HG02943 (cell line): ENCODE data around the gene CIAO2B.
A peak's percentile ranks its signal among the peaks of the same experiment; 100 is the strongest.

Source experiments
- ATAC-seq: cut with Tn5 transposase; IDR thresholded peaks from one replicate; pipeline ENCODE4 v1.9.1; 2021; ENCODE audit warnings: mild to moderate bottlenecking, low read depth, moderate library complexity; ENCODE audit not compliant: unreplicated experiment

Gene CIAO2B

DNA sequence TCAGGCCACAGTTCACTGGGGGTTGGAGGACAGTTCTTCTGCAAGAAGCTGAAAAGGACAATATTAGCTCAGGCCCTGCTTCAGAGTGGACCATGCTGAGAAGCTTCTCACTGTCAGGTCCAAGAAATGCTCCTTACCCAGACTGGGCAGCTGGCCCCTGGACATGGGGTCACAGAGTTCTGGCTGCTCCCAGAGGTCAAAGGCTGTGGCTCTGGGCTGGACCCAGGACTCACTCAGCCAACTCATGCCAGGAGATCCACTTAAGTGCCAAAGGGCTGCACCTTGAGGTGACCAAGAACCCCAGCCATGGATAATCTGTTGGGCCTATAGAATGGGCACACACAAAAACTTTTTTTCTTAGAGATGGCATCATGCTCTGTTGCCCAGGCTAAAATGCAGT lies 5.2 kb upstream of the CIAO2B start:
- ATAC-seq: no peak

DNA sequence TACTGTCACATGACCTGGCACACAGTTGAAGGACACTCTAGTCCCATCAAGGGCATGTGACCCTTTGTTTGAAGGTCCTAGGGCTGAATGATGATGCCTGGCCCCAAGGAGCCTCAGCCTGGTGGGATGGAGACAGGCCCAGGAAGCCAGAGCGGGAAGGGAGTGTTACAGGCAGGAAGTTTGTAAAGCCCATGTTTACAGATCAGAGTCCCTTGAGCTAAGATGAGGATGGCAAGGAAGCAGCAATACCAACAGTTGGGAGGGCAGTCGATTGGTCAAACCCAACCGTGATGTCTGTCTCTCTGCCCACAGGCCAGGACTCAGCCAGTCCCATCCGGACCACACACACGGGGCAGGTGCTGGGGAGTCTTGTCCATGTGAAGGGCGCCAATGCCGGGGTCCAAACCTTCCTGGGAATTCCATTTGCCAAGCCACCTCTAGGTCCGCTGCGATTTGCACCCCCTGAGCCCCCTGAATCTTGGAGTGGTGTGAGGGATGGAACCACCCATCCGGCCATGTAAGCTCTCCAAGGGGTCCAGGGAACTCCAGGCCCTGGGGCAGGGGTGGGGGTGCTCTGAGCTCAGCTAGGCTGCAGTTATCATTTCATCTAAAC lies 3.6 kb upstream of the CIAO2B start:
- no peak for ATAC-seq

DNA sequence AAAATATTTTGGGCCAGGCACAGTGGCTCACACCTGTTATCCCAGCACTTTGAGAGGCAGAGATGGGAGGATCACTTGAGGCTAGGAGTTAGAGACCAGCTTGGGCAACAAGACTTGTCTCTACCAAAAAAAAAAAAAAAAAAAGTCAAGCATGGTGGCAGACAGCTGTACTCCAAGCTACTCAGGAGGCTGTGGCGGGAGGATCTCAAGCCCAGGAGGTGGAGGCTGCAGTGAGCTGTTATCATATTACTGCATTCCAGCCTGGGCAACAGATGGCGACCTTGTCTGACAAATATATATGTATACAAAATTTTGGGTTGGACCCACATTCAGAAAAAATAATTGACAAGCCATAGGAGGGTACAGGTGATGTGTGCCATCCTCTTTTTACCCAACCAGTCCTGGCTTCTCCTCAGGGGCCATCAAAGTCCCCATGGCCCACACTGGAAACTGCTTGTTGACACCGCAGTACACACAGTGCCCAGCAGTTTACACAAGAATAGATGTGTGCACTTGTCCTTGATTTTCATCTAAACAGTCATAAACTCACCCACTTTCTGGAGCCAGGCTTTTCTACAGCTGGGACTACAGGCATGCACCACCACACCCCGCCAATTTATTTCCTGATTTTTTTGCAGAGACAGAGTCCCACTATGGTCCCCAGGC lies 2.8 kb upstream of the CIAO2B start:
- no peak for ATAC-seq

DNA sequence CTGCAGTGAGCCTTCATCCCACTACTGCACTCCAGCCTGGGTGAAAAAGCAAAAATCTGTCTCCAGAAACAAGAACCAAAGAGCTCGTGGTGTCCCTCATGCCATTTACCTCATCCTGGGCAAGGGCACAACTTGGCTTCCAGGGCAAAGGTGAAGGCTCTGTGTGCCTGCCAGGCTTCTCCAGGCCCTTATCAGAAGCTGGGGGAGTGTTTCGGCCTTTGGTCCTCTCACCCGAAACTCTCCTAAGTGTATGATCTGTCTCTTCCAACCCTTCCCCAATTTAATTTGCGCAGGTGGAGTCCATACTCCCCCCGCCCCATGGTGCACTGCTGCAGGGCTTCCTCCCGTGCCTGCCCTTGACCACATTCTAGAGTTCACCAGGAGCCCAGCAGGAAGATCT lies 2.3 kb upstream of the CIAO2B start:
- no peak for ATAC-seq

DNA sequence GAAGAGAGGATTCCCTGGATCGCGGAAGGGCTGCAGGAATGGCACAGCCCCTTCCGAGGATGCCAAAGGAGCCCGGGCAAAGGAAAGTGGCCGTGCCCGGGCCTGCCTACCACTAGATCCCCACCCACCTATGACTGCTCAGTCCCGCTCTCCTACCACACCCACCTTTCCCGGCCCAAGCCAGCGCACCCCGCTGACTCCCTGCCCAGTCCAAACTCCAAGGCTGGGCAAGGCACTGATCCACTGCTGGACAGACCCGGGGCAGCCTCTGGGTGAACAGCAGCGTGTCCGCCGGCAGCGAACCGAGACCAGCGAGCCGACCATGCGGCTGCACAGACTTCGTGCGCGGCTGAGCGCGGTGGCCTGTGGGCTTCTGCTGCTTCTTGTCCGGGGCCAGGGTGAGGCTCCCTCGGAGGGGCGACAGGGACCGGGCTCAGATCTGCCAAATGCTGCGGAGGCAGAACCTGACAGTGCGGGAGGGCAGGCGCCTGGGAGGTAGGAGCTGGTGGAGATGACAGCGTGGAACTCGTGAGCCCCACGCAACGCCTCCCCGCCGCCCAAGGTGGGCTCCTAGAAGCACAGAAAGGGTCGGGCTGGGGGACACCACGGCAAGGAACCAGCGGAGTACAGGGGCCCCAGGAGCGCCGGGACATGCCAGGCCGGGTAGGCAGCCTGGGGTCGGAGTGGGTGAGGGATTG lies 1.3 kb upstream of the CIAO2B start, which contains the start of gene CES2:
Gene CES2 (plus strand): TSS at position 203 of the 698 bp plus-strand sequence. CDS start 120 bp downstream, at position 323.
- no peak for ATAC-seq

DNA sequence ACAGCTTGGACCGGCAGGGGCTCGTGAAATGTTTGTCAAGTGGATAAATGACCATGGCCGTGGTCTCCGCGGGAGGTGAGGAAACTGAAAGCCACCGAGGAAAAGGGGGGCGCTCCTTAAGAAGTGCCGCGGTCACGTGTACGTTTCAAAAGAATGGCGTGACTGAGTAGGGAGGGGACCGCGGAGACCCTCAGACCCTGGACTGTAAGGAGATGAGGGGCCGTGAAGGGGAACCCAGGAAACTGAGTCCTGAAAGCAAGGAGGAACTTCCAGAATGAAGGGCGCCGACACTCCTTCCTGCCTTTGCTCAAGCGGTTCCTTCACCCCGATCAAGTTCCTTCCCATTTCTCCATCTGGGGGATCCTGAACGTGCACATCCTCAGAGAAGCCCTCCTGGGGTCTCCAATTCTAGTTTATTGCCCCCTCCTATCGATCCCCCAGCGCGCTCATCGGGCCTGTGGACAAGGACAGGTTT lies 674 bp upstream of the CIAO2B start:
- ATAC-seq: peak; percentile 25

DNA sequence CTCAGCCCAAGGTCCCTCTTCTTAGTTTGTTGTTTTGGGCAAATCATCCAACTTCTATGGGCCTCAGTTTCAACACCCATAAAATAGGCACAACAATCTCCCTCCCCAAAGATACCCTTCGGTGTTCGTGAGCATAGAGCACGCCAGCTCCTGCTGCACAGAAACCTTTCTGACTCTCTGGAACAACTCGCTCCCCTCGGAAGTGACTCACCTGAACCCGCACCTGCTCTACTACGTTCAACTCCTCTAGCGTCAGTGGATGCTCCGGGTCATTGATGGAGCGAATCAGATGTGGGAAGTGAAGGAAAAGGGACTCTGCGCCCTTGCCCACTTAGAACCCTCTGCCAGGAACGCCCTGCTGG lies 445 bp downstream of the CIAO2B start:
- ATAC-seq: no peak

DNA sequence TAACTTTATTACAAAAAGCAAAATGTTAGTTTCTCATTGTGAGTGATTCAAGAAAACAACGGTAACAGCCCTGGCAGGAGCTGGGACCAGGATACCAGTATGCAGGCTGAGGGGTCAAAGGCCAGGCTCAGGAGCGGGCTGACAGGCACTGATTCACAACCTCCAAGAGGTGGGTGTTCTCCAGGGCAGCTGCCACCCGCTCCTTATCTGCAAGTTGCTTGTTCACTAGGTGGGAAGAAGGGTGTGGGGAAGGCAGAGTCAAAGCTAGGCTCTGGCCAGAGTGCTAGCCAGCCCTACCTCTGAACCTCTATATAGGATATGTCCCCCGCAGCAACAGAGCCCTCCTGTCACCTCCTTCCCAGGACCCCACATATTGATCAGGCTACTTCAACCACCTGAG lies 2.1 kb downstream of the CIAO2B start:
- no peak for ATAC-seq

DNA sequence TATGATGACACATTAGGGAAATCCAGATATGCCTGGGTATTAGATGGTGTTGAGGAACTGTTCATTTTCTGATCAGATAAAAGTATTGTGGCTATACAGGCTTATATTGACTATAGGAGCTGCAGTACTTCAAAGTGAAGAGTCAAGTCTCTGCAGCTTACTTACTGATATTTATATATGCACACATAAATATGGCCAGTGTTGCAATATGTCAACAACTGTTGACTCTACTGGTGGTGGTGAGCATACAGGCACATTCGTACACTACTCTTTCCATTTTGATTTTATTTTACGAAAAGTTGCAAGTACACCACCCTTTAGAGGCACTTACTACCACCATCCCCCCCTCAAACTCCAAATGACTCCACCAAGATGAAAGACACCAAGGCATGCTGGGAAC lies 2.5 kb downstream of the CIAO2B start:
- no peak for ATAC-seq

DNA sequence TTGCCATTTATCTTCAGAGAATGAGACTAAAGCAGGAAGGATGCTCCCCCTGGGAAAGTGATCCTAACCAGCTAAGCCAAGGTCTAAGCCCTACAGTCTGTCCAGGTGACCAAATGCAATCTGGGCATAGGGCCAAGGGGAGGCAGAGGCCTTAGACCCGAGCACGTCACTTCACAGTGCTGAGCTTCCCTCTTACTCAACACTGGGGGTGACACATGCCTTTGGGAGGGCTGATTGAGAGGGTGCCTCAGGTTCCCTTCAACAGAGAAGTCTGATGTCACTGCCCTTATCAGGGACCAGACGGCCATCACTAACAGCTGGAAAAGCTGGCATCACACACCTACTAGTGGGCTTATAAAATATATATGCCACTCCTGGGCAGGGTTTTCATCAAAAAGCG lies 4.0 kb downstream of the CIAO2B start:
- no peak for ATAC-seq

DNA sequence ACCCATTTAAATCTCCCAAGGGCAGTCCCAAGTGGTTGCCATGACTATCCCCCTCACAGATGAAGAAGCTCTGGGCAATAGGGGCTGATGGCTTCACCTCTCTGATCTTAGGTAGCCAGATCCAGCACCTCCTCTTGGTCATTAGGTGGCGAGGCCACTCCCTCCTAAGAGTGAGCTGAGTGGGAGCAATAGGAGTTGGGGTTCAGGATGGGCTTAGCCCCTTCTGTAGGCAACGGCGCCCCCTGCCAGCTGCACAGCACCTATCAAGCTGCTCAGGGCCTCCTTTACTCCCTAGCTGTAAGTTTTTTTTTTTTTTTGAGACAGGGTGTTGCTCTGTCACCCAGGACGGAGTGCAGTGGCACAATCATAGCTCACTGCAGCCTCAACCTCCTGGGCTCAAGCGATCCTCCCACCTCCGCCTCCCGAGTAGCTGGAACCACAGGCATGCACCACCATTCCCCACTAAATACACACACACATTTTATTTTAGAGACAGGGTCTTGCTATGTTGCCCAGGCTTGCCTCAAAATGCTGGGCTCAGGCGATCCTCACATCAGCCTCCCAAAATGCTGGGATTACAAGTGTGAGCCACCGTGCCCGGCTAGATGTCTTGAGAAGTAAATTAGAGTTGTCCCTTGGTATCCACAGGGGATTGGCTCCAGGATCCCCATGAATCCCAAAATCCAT lies 5.4 kb downstream of the CIAO2B start:
- no peak for ATAC-seq

DNA sequence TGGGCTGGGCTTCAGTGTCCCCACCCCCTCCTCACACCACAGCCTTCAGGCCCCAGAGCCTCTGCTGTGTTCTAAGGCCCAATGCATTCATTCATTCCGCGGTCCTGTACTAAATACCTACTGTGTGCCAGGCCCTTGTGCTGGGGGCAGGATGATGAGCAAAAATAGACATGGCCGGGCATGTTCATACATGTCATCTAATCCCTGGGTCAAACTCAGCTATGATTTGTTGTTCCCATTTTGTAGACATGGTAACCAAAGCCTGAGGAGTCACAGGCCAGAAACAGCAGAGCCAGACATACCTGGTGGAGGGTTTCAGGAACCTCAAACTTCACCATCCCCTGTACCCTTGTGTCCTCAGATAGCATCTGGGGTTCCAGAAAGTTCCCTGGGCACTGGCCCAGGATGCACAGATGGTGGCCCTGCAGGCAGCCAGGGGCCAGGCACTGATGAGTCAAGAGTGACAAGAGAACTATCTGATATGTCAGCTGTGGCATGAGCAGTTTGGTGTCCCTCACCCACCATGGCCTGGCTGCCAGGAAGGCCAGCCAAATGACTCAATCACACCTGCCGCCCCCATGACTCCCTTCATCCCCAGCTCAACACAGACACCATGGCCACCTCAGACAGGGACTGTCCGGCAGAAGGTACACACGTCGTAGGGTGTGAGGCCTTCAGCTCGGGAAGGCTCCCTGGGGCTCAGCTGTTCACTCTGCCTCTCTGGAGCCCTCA lies 6.1 kb downstream of the CIAO2B start:
- ATAC-seq: no peak

DNA sequence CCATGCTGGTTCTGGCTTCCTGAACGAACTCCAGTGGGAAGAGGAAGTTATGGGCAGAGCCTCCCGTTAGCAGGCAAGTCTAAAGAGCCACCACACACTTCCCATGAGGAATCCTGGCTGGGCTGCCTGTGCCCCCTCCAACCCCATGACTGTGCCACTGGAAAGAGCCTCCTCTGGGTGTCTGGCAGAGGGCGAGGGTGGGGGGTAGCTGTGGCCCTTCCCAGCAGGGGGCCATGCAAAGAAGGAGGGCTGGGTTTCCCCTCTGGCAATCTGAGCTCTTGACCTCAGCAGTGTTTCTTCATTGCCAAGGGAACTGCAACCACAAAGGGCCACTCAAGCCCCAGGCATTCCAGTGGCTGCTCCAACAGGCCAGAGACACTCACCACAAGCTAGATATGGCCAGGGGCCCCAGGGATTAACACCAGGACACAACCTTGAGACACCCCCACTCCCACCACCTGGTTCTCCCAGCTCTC lies 7.2 kb downstream of the CIAO2B start:
- ATAC-seq: no peak

DNA sequence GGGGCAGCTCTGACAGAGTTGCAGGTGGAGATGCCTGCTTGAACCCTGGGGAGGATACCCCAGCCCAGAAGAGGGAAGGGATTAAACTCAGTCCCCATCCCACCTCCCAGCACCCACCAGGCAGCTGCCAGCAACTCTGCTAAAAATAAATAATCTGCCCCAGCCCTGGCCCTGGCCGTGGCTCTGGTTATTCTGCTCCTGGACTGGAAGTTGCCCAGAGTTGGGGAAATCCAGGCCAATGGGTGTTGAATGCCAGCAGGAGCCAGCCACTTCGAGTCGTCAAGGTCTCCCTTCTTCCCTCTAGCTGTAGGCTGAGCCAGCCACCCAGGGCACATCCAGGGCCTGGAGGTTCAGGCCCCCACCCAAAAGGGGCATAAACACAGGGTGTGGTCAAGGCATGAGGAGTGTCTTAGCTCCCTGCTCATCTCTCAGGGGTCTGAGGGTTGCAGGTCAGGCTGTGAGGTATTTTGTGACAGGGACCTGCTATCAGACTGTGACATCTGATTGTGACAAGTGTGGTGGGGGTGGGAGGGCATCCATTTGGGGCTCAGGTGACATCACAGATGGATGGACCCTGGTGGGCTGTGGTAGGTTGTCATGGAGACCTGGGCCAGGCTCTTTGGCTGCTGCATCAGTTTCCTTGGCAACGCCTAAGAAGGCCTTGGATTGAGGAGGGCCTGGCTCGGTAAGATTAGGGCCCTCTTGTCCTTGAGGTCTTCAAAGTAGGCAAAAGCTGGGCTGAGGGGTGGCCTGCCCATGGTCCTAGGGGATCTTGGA lies 7.8 kb downstream of the CIAO2B start:
- ATAC-seq: no peak

DNA sequence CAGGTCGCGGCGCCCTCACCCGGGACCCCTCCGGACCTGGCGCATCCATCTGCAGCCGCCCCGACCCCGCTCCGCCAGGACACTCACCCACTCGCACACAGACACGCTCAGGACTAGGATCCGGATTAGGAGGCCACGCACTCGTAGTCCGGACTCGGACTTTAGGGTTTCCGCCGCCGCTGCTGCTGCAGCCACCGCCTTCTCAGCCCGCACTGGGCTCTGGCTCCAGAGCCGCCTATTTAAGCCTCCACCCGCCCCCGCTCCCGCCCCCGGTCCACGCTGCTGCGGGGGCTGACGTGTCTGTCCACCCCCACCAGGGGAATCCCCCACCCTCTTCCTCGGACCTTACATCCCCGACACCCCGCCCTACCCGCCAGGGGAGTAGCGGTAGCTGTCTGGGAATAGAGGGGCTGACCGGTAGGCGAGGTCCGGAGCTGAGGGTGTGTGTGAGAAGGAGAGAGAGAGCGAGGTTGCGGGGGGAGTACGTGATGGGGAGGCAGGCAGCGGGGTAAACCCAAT lies 8.8 kb downstream of the CIAO2B start, which contains the start of gene RRAD:
Gene RRAD (minus strand): TSS at position 214 of the 519 bp plus-strand sequence. CDS start 356 bp downstream, outside the sequence.
- no peak for ATAC-seq

DNA sequence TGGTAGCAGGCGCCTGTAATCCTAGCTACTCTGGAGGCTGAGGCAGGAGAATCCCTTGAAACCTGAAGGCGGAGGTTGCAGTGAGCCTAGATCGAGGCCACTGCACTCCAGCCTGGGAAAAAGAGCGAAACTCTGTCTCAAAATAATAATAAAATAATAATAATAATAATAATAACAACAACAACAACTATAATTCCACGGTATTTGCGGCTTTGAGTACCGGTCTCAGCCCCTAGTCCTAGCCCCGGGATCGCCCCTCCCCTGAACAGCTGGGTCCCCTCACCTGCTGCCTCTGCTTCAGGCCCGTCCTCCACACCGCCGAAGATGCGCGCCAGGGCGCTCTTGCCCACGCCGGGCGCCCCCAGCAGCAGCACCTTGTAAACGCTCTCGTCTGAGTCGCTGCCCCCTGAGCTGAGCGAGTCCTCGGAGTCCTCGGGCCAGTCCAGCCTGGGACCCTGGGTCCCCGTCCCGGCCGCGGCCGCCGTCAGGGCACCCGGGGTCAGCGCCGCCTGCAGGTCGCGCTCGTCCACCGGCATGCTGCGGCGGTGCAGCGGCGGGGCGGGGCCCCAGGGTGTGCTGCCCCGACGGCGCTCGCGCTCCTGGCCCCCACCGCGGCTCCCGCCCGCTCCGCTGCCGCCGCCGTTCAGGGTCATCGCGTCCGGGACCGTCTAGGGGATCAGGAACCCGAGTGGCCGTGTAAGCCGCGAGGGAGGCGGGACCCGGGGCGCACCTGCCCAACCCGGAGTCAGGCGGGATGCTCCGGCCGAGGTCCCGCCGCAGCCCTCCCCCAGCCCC lies 9.5 kb downstream of the CIAO2B start:
- no peak for ATAC-seq

DNA sequence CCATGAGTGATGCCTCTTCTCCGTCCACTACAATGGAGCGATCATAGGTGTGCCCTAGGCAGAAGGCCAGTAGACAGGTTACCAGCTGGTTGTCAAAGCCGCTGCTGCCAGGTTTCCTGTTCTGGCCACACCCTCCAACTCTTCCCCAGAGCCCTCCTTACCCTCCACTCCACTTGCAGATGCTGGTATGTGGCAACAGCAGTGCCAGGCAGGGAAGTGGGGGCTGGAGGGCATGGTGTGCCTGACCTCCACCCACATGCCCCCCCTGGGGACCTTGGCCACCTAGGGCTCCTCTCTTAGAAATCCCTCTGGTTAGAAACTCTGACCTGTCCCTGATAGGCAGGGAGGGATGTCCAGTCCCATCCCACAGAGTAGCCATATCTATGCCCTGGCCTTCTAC lies 10.3 kb downstream of the CIAO2B start:
- ATAC-seq: no peak

DNA sequence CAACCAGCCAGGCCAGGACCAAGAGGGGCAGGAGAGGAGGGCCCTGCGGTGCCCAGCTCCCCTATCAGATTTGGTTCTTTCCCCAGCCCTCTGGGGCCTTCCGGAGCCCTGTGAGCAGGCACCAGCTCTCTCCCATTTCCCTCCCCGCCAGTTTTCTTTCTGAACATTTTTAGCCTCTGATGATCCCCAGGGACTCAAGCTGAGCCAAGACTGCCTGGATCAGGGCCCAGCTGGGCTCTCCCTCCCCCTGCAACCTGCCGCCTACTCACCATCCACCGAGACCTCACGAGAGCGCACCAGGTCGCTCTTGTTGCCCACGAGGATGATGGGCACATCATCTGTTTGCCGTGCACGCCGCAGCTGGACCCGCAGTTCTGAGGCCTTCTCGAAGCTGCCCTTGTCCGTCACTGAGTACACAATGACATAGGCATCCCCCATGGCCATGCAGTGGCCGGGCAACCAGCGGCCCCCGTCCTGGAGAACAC lies 10.9 kb downstream of the CIAO2B start:
- ATAC-seq: no peak
